ENCODE results near the gene HAS3.

DNA sequence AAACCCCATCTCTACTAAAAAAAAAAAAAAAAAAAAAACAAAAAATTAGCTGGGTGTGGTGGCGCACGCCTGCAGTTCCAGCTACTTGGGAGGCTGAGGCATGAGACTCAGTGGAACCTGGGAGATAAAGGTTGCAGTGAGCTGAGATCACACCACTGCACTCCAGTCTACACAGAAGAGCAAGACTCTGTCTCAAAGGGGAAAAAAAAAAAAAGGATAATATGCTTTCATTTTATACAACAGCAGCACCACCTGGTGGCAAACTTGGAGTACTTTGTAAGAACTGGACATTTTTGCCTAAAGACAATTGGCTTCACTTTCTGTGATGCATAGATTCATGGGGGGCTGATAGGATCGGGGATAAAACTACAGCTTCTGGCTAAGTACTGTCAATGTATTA lies 18.5 kb downstream of the HAS3 start:
- TF ChIP-seq CTCF (IDR thresholded peaks at IDR 0.05) (peak; percentile 13 to 77 (median 74)), POLR2A (IDR thresholded peaks at IDR 0.05) (no peak), POLR2AphosphoS5 (IDR thresholded peaks at IDR 0.05) (peak; percentile 23)
